Adipose tissue (tissue), 3 donors: ENCODE data around the gene PTPRM. TPM values are rescaled to one million over a fixed set of nuclear protein-coding genes. Genes with fewer than 3 reads are reported as not detected.

Experiments
- H3K27ac ChIP-seq: one replicate; pipeline ENCODE4 v1.5.1; 2013; ENCODE audit warnings: low read depth, low read length
- WGBS, 3 donors: extraction: QIAGEN DNeasy Blood & Tissue Kit; methylation state at CpG; one replicate each; pipeline ENCODE4 v1.1.7; 2013; 5-methylcytosine and 5-hydroxymethylcytosine counted together
- polyA plus RNA-seq, 3 donors: library from polyadenylated mRNA; stranded (reverse); fragments of 200-250 nt; gene quantifications; one replicate each; pipeline ENCODE4 v1.2.3, GENCODE V29; 2013
- donor health status: healthy with polysubstance abuse.
- donor health status: Bipolar disorder and iron deficiency.
- donor health status: healthy.

PTPRM gene
- polyA plus RNA-seq, 3 donors: 20.6 to 106 (median 88.9) TPM

DNA sequence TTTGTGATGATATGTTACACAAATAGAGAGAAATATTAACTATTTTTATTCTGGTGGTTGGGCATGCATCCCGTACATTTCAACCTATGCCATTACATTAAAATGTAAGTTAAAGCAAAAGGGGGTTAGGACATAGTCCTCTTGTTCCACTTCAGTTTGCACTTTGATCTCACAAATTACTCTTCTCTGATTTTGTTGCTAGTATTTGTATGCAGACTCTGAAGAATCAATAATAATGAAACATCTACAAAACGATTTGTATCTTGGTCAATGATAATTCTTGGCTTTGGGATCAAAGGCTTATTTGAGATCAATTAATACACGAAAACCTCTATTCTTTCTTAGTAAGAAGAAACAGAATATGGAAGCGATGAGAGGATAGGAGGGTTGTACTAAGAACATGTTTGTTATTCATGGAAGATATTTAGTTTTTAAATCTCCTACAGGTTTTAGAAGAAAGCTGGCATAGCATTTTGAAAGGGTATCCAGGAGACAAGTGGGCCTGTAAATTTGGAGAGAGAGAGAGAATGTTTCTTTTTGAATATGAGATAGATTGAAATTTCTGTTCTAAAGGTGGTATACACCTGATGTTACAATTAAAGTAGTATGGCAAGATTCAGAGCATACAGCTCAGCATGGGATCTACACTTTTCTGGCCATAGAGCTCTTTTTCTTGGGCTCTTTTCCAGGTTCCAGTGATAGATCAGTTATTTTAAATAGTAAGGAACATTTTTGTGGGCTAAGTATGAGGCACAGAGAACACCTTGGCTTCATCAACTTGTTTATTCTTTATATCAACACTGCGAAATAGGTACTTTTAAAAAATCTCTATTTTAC lies 347.9 kb downstream of the PTPRM start:
- WGBS, 3 donors: 51 to 84% (median 83%) methylated on average over 5 of the region's 5 CpGs
- no peak overlapping the region for H3K27ac ChIP-seq

DNA sequence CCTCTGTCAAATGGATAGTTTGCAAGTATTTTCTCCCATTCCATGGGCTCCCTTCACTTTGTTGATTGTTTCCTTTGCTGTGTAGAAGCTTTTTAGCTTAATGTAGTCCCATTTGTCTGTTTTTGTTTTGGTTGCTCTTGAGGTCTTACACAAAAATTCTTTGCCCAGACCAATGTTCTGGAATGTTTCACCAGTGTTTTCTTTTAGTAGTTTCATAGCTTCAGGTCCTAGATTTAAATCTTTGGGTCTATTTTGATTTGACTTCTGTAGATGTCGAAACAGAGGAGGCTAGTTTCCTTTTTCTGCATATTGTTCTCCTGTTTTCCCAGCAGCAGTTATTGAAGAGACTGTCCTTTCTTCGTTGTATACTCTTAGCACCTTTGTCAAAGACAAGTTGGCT lies 351.6 kb downstream of the PTPRM start:
- no peak overlapping the region for H3K27ac ChIP-seq
- WGBS, 3 donors: 84 to 94% (median 86%) methylated on average over 2 of the region's 2 CpGs

DNA sequence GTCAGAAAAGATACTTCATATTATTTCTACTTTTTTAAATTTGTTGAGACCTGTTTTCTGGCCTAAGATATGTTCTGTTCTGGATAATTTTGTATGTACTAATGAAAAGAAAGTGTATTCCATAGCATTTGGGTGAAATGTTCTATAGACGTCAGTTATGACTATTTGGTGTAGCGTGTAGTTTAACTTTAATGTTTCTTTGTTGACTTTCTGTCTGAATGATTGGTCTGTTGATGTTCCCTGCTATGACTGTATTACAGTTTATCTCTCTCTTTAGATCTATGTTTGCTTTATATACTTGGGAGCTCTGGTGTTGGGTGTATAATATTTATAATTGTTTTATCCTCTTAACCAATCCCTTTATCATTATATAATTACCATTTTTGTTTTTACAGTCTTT lies 352.4 kb downstream of the PTPRM start:
- WGBS, 3 donors: 91 to 94% (median 93%) methylated on average over 2 of the region's 2 CpGs
- H3K27ac ChIP-seq: no peak overlapping the region

DNA sequence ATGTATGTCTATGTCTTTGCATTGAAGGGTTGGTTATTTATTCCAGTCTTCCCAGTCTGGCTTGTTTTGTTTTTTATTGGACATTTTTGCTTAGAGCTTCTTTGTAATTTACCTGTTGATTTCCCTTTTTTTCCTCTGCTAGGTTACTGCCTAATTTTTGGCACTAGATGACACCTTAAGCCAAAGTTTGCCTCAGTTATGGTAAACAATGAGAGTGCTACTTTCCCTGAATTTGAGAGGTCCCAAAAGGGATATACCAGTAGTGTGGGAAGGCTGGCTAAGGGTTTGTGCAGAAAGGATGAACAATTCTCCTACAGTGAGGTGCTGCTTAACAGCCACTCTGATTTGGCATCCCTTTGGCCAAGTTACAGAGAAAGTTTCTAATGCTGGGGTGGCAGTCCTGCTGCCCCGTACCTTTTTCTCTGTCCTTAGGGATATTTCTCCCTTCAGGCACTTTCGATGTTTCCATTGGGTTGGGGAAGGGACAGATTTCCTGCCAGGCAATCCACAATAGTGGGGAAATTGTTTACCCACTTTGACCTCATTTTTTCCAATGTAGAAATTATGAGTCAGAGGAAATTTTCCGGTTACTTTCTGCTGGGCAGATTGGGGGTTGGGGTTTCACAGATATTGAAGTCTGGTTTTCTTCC lies 354.9 kb downstream of the PTPRM start:
- WGBS, 3 donors: 37 to 61% (median 46%) methylated on average over 3 of the region's 3 CpGs

DNA sequence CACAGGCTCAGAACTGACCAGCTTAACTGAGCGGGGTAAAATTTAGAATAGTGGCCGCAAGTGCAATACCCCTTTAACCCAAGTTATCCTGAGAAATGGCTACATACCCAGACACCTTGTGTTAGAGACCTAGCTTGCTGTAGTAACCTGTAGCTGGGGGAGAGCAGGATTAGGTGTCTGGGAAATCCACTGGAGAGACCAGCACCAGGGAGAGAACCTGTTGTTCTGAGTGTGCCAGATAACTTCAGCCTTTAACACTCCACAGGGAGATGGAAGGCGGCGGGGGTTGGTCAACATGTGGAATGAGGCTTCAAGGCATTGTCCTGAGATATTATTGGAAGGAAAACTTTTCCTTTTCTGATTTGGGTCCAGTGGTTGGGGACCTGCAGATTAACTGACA lies 356.0 kb downstream of the PTPRM start:
- H3K27ac ChIP-seq: no peak overlapping the region
- WGBS, 3 donors: 88 to 97% (median 91%) methylated on average over 4 of the region's 4 CpGs

More for the DNA sequence above, 354.9 kb downstream of the PTPRM start:
- H3K27ac ChIP-seq: no peak overlapping the region

DNA sequence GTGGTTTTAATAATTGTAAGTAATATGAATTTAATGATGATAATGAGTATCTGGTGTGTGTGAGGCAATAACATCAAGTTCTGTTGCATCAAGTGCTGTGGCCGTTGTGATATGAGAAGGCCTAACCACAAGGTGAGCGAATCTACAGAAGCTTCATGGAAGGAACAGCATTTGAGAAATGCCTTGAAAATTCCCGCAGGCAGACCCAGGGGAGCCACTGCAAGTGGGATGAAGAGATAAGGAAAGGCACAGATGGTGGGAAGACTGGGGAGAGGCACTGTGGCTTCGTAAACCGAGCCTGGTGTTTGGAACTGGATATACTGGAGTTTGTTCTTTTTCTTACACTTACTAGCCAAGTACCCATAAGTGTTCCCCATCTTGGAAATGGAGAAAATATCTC lies 357.5 kb downstream of the PTPRM start:
- H3K27ac ChIP-seq: no peak overlapping the region
- 79 to 90% (median 89%) methylated on average over 5 of the region's 5 CpGs for WGBS, 3 donors

DNA sequence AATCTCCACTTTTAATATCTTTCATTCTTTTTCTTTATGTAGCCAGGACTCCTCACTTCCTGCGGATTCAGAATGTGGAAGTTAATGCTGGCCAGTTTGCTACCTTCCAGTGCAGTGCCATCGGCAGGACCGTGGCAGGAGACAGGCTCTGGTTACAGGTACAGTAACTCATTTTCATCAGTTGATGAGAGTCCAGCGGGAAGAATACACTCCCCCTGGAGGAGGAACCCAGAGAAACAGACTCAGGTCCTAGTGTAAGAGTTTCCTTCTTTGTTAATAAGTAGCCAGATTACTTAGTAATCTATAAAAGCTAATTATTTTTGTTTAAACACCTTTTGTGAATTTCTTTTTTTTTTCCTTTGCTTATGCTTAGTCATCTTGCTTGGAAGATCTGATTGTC lies 359.4 kb downstream of the PTPRM start:
- WGBS, 3 donors: 27 to 74% (median 70%) methylated on average over 4 of the region's 4 CpGs
- no peak overlapping the region for H3K27ac ChIP-seq

DNA sequence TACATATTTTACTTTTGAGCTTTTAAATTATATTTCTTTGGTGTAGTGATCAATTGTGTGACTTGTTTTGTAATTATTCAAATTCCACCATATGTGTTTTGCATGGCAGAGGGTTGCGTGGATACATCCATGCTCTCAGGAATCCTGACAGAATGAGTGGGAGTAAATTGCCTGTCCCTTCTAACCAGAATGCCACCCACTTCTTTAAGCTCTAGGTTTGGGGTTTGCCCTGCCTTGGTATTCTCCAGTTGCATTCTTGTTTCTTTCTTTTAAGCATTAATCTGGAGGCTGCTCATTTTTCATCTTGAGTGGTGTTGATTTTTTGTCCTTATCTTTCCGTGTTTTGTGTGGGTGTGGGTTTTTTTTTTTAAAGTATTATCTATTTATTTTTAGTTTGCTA lies 360.0 kb downstream of the PTPRM start:
- WGBS, 3 donors: 49 to 81% (median 70%) methylated on average over 2 of the region's 2 CpGs
- no peak overlapping the region for H3K27ac ChIP-seq

DNA sequence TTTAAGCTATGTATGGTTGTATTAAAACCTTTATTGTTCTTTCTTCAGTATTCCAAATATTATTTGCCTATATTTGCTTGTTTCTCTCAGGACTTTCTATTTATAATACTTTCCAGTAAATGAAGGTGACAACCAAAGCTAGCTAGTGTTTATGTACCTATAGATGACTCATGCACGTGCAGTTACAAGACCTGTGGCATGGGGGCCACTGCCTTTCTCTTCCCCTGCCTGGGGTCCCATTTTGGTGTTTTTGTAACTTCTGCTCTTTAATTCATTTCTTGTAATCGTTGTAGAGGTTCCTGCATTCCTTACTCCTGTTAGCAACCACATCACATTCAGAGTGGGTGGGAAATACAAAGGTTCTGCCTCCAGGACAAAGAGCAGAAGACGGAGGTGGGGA lies 364.6 kb downstream of the PTPRM start:
- no peak overlapping the region for H3K27ac ChIP-seq
- 79 to 83% (median 82%) methylated on average over 3 of the region's 3 CpGs for WGBS, 3 donors

DNA sequence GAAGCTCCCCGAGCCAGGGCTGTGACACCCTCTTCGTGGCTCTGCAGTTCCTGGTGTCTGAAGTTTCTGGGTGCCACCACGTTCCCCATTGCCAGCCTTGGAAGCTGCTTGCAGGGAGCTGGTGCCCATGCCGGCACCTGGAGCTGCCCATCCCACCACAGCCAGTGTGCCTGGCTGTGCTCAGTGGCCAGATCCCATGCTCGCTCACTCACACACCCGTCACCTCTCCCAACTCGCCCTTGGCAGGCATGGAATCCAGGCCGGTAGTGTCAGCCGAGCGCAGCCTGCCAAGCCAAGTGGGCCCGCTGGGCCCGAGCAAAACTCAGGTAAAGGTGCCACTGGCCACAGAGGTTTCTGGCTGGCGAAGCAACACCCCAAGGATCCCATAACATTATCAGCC lies 370.2 kb downstream of the PTPRM start:
- H3K27ac ChIP-seq: no peak overlapping the region
- WGBS, 3 donors: 80 to 95% (median 93%) methylated on average over 13 of the region's 13 CpGs

DNA sequence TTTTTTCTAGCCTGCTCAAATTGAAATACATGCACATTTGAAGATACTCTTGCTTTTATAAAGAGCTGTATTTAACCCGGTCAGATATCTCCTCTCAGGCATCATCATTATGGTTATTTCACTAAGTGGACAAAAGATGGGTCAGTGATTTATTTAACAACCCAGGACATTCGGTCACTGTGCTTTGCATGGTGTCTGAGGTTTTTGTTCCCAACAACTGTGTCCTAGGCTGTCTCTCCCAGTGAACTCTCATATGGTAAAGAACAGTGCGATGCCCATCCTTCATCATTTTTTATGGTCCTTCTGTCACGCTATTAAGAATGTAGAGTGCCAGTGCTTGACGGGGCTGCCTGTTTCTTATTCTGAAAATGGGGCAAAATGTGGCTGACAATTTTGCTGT lies 372.4 kb downstream of the PTPRM start:
- H3K27ac ChIP-seq: no peak overlapping the region
- WGBS, 3 donors: 91 to 95% (median 93%) methylated on average over 5 of the region's 5 CpGs

DNA sequence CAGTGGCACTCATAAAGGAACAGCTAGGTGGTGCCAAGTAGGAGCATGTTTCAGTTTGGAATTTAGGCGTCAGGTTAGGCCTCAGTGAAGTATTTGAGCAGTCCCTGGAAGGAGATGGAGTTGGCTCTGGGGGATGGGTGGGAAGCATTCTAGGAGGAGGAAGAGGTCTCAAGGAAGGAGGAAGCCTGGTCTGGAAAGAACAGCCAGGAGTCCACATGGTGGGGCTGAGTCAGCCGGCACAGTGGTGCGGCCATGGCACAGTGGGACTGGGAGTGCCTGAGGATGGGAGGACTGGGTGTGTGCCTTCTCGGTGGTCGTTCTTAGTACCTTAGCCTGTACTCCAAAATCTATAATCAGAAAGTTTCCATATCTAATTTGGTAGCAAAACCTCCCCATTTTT lies 373.3 kb downstream of the PTPRM start:
- no peak overlapping the region for H3K27ac ChIP-seq
- WGBS, 3 donors: 68 to 98% (median 76%) methylated on average over 5 of the region's 5 CpGs

DNA sequence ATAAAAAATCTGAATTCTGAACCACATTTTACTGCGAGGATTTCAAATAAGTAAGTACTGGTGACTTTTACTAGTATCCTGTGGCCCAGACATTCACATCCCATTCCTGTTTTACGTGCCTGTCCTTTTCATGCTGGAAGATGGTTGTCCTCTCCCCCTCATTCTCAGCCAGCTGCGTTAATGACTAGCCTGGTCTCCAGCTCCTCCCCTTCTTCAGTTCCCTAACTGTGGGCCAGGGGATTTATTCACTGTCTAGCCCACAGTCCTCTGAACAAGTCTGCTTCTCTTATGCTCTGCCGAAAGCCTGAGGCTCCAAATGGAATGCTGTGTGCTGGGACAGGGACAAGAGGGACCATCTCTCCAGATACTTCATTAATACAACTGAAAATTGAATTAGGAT lies 373.9 kb downstream of the PTPRM start:
- H3K27ac ChIP-seq: no peak overlapping the region
- 87 to 91% (median 87%) methylated on average over 4 of the region's 4 CpGs for WGBS, 3 donors

DNA sequence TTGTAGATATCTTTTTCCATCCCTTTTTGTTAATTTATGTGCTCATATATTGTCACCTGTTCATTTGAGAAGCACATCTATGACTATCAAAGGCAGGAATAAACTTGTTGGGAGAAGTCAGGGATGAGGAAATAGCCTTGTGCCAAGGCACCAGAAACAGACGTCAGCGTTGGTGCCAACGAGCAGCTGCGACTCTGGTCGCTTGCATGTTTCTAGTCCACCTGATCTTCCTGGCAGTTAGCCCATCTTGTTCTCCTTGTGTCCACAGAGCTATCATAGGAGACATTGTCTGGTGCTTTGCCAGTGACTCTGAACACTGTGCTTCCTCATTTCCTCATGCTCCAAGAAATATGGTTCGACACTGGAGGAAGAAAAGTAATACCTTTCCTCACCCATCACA lies 374.4 kb downstream of the PTPRM start:
- WGBS, 3 donors: 26 to 76% (median 68%) methylated on average over 6 of the region's 6 CpGs
- H3K27ac ChIP-seq: no peak overlapping the region

DNA sequence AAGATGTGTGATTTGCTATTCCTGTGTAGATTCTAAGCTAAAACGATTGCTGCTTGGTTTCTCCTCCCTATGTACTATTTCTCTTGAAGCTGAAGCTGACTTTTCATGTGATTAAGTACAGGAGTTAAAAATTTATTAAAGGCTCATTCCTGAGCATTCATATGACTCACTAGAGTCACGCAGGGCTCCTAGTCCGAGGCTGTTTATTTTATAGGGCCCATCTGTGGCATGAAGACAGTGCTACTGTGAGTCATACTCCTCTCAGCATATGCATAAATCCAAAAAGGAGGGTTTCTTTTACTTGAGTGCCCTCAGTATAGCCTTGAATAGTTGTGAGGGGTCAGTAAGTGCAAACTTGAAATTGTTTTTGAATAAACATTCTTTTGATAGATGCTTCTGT lies 378.8 kb downstream of the PTPRM start:
- 42 to 52% (median 51%) methylated on average over 3 of the region's 3 CpGs for WGBS, 3 donors
- H3K27ac ChIP-seq: no peak overlapping the region

DNA sequence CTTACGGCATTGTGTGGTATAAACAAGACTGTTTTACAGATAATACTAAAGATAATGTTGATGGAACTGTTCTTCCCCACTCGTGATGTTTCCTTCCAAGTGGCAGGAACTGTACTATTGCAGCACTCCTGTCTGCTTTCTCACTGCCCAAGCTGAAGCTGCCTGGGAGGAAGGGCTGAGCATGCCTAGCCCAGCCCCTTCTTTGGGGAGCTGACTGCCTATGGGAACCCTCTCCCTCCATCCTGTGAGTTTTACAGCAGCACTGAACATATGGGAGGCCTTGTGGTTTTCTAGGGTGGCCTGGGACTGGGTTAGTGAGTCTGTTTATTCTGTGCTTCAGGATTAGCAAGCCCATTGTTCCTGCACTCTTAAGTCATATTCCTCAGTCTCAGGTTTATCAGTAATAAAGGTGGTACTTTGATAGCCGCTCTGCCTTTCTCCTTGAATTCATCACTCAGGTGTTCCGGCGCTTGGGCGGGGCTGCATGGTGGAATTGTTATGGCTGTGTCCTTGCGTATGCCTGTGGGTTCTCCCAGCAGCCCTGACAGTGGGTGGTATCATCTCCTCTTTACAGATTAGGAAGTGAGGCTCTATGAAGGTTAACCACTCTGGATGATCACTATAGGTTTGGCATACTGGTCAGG lies 379.7 kb downstream of the PTPRM start:
- WGBS, 3 donors: 72 to 92% (median 72%) methylated on average over 7 of the region's 7 CpGs
- H3K27ac ChIP-seq: no peak overlapping the region

DNA sequence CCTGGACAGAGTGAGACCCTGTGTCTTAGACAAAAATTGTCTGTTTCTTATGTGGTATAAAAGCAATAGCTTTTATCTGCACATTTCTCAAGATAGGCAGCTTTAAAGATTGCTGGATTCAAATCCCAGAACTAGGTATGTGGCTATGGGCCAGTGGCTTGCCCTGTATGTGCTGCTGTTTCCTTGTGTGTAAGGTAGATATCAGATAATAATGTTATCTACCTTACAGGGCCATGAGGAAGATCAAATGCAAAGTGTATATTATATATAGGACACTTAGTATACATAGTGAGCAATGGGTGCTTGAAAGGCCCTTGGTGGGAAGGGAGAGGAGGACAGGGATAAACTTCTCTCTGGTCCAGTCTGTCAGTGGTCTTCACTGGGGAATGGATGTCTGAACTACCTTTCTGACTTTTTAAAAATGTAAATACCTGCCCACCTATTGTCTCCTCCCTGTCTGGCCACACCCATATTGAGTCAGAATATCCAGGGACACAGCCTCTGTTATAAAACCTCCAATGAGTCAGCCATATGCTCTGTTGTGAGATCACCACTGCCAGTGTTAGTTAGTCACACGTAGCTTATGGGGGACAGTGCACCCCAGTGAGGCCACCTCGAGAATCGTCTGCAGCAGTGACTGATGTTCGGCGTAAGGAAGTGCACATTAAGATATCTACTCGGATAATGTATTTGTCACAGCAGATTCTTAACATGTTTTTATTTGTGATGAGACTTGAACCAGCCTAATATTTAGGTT lies 383.4 kb downstream of the PTPRM start:
- H3K27ac ChIP-seq: no peak overlapping the region
- 91 to 95% (median 95%) methylated on average over 6 of the region's 6 CpGs for WGBS, 3 donors

DNA sequence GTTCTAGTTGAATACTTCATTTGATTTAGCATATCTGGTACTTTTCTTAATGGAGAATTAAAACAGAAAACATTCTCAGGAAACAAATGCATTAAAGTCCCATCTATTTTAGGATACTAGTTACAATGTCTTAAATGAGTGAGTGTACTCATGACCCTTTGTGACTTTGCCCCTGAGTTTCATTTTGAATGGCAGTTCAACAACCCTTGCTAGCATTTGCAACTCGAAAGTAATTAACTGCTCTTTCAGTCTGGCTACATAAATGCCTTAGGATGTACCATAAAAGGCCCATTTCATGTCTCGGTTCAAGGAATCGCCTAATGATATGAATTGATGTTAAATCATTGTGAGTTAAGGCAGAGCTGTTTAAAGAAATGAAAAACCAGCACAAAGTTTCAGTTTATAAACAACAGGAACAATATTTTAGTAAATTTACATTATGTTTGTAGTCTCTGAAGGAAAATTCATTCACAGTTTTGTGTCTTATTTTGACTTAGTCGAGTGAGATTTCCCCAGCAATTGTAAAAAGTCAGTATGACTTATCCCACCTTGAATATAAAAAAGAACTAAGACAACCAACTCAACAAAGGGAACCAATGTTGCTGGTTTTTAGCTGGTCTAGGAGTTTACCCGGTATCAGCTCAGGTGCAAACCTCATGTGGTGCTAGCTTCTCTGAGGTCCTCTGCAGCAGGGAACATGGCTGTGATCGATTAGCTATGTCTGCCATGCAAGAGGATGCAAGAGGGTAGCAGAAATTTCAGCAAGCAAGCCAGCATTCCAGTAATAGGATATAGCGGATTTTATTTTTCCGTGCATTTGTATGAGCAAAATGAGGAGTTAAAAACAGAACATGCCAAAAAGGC lies 386.2 kb downstream of the PTPRM start:
- WGBS, 3 donors: 87 to 92% (median 88%) methylated on average over 8 of the region's 8 CpGs
- H3K27ac ChIP-seq: no peak overlapping the region
